ENCODE measurements around the gene LIFR. TPM values are rescaled to one million over a fixed set of nuclear protein-coding genes. Genes with fewer than 3 reads are reported as not detected.

LIFR gene
- polyA plus RNA-seq, 1 of the 3 experiments (the other 2 are of a cell fraction), result 3.8 TPM

DNA sequence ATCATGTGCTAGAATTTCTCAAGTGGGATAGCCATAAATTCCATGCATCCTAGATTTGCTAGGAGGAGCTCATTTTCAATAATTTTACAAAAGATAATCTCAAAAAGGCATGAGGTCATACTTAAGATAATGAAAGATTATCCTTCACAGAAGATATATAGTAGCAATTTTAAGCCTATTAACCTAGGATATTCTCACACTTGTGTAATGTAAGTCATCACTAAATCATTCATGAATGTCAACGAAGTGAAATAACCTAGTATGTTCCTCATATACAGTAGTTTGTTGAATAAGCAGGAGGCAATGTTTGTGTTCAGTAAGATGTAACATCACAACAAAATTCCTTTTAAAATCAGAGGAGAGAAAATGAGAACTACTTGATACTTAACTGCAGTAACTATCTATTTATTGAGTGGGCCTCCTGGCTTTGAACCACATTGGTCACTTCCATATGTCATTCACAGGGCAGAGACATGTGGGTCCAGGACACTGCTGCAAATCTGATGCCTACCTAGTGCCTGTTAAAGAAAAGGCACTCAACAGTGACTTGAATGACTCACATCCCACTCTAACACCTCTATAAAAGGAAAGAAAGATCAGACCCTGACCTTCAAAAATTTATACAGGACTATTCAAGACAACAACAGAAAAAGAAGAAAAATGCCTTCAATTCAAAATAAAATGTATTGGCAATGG lies 8.2 kb downstream of the LIFR start (continued):
- TF ChIP-seq, protein P1, sequence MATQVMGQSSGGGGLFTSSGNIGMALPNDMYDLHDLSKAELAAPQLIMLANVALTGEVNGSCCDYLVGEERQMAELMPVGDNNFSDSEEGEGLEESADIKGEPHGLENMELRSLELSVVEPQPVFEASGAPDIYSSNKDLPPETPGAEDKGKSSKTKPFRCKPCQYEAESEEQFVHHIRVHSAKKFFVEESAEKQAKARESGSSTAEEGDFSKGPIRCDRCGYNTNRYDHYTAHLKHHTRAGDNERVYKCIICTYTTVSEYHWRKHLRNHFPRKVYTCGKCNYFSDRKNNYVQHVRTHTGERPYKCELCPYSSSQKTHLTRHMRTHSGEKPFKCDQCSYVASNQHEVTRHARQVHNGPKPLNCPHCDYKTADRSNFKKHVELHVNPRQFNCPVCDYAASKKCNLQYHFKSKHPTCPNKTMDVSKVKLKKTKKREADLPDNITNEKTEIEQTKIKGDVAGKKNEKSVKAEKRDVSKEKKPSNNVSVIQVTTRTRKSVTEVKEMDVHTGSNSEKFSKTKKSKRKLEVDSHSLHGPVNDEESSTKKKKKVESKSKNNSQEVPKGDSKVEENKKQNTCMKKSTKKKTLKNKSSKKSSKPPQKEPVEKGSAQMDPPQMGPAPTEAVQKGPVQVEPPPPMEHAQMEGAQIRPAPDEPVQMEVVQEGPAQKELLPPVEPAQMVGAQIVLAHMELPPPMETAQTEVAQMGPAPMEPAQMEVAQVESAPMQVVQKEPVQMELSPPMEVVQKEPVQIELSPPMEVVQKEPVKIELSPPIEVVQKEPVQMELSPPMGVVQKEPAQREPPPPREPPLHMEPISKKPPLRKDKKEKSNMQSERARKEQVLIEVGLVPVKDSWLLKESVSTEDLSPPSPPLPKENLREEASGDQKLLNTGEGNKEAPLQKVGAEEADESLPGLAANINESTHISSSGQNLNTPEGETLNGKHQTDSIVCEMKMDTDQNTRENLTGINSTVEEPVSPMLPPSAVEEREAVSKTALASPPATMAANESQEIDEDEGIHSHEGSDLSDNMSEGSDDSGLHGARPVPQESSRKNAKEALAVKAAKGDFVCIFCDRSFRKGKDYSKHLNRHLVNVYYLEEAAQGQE (IDR thresholded peaks at IDR 0.05; ENCODE audit: low read depth, low read length), result no peak
- TF ChIP-seq TEAD4 (IDR thresholded peaks at IDR 0.05; ENCODE audit: borderline replicate concordance, insufficient read depth), result no peak
- no peak for TF ChIP-seq FOXM1 (IDR thresholded peaks at IDR 0.05; ENCODE audit: low read depth)
- TF ChIP-seq IRF3 (IDR thresholded peaks at IDR 0.05; ENCODE audit: low read depth, low read length), result no peak
- no peak for TF ChIP-seq RFX5 (IDR thresholded peaks at IDR 0.05; ENCODE audit: low read length)
- no peak for TF ChIP-seq YY1 (IDR thresholded peaks at IDR 0.05; ENCODE audit: low read depth)

DNA sequence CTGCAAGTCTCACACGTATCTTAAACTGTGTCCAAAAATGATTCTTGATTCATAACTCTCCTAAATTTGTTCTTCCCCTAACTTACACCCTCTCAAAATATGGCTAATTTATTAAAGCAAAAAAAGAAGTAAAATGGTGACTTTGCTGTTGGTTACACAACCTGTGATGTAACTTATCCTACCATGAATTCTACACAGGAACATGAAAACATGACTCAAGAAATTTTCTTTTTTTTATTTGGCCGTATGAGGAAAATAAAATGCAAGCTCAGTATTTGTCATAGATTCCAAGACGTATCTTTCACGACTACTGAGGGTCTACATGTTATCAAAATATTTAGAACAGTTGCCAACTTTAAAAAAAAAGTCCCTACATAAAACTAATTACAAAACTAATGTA lies 9.2 kb downstream of the LIFR start:
- Histone ChIP-seq H3K27ac (ENCODE audit: low read depth in 2 of 2, low read length in 1 of 2) (no peak overlapping the region), H2AFZ (ENCODE audit: low read depth) (no peak overlapping the region), H3K79me2 (ENCODE audit: insufficient read depth) (peaks cover 24% of the 10 kb centered on the region; the same call in 1 of the 2 replicates), H3F3A (replicated peaks; ENCODE audit: insufficient read depth) (no peaks in the 10 kb centered on the region), H3K9me3 (no peaks in the 10 kb centered on the region), H4K20me1 (ENCODE audit: insufficient read depth) (0 out of 2 replicates have a peak, but pooled peaks cover 4% of the 10 kb centered on the region), H3K9ac (no peak overlapping the region), H3K4me3 (ENCODE audit: low read depth in 2 of 2, low read length in 1 of 2) (no peak overlapping the region), H3K4me2 (no peak overlapping the region), H3K4me1 (ENCODE audit: control insufficient read depth in 1 of 2, insufficient read depth in 2 of 2, low read depth in 1 of 2, low read length in 1 of 2) (peaks cover 0 to 14% of the 10 kb centered on the region in 2 experiments; a peak in 2 of 4 replicates), H3K36me3 (replicated peaks in 1 of 2; ENCODE audit: control insufficient read depth in 1 of 2, insufficient read depth in 2 of 2, low read length in 1 of 2) (no peaks in the 10 kb centered on the region), H3K27me3 (ENCODE audit: insufficient read depth) (no peaks in the 10 kb centered on the region), H3K9me2 (no peaks in the 10 kb centered on the region)
- ChIA-PET CTCF (interaction anchor here (1.9 to 2.6 kb wide), 2 partner anchors 106 to 262 kb away, joined by 5 to 14 read pairs; no protein-coding TSS in a partner anchor), POLR2A (no interaction called here)
- no peak for DNase-seq
- TF ChIP-seq ZBTB33 (IDR thresholded peaks at IDR 0.05; ENCODE audit: borderline replicate concordance, low read depth) (no peak), IRF3 (IDR thresholded peaks at IDR 0.05; ENCODE audit: low read depth, low read length) (no peak), YY1 (IDR thresholded peaks at IDR 0.05; ENCODE audit: low read depth) (no peak), EP300 (IDR thresholded peaks at IDR 0.05; ENCODE audit: borderline replicate concordance in 1 of 2, low read depth in 1 of 2, low read length in 1 of 2) (no peak)
- WGBS (ENCODE audit: low lambda C conversion rate), result 91% methylated on average over 4 of the region's 4 CpGs

All from SK-N-SH (cell line).